SU-DHL-6 (cell line): ENCODE data around the gene SF1.

ENCODE experiments used
- EZH2phosphoT487 ChIP-seq: fragments of 200-600 bp; sonication (generic), shearing (Covaris generic); conservative IDR thresholded peaks from 2 replicates; pipeline ENCODE4 v1.6.1; 2018; ENCODE audit warnings: mild to moderate bottlenecking, antibody characterized with exemption, low read length, moderate library complexity, mixed read lengths
- TF ChIP-seq, protein P1 (sequence below): fragments of 200-600 bp; sonication (generic); IDR thresholded peaks from one replicate; pipeline ENCODE4 v1.5.1; 2017; ENCODE audit warnings: antibody characterized with exemption, mild to moderate bottlenecking, low read length, moderate library complexity; ENCODE audit not compliant: insufficient read depth, poor library complexity, severe bottlenecking

DNA sequence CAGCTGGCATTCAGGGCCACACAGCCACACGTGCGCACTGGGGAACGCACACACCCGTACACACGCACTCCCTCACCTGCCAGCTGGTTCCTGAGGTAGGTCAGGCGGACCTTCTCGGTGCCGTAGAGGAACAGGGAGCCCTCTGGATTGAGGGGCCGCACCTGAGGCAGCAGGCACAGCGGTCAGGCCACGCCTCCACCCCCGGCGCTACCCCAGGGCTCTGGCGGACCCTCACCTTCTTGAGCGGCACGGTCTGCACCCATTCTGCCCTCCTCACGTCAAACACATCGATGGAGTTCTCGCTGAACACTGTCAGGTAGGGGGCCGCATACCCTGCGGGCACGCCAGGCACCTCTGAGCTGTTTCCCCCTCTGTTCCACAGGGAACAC lies 49.1 kb upstream of the SF1 start:
- TF ChIP-seq, protein P1, sequence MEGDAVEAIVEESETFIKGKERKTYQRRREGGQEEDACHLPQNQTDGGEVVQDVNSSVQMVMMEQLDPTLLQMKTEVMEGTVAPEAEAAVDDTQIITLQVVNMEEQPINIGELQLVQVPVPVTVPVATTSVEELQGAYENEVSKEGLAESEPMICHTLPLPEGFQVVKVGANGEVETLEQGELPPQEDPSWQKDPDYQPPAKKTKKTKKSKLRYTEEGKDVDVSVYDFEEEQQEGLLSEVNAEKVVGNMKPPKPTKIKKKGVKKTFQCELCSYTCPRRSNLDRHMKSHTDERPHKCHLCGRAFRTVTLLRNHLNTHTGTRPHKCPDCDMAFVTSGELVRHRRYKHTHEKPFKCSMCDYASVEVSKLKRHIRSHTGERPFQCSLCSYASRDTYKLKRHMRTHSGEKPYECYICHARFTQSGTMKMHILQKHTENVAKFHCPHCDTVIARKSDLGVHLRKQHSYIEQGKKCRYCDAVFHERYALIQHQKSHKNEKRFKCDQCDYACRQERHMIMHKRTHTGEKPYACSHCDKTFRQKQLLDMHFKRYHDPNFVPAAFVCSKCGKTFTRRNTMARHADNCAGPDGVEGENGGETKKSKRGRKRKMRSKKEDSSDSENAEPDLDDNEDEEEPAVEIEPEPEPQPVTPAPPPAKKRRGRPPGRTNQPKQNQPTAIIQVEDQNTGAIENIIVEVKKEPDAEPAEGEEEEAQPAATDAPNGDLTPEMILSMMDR: no peak
- no peak for TF ChIP-seq EZH2phosphoT487
